DOHH2 (cell line): Measurements from ENCODE around the gene GTF2A1L.
"Not testable (repeated sequence)": the region's sequence is repeated elsewhere in the genome, so short reads cannot be mapped to it uniquely, and the experiment has no call there.

ENCODE experiments used
- H3F3A ChIP-seq: fragments of 200-600 bp; sonication (generic), shearing (Covaris generic); 2 replicates; pipeline ENCODE4 v1.6.0; 2016; ENCODE audit warnings: antibody characterized with exemption, mild to moderate bottlenecking; ENCODE audit not compliant: control insufficient read depth, insufficient read depth
- H3K27ac ChIP-seq: fragments of 200-600 bp; sonication (generic); 2 replicates; pipeline ENCODE4 v1.5.1; 2014; ENCODE audit warnings: low read depth, mild to moderate bottlenecking, low read length, moderate library complexity
- H3K27me3 ChIP-seq: fragments of 200-600 bp; sonication (generic); 2 replicates; pipeline ENCODE4 v1.6.1; 2014; ENCODE audit warnings: mild to moderate bottlenecking, low read length, mixed read lengths; ENCODE audit not compliant: control insufficient read depth
- H3K36me3 ChIP-seq: fragments of 200-600 bp; sonication (generic); 2 replicates; pipeline ENCODE4 v1.6.1; 2014; ENCODE audit warnings: mild to moderate bottlenecking, low read length, moderate library complexity, mixed read lengths; ENCODE audit not compliant: control insufficient read depth
- H3K4me1 ChIP-seq: fragments of 200-600 bp; sonication (generic); 2 replicates; pipeline ENCODE4 v1.6.1; 2014; ENCODE audit warnings: mild to moderate bottlenecking, low read length, mixed read lengths; ENCODE audit not compliant: control insufficient read depth
- H3K4me2 ChIP-seq: fragments of 200-600 bp; sonication (generic); 2 replicates; pipeline ENCODE4 v1.6.0; 2014; ENCODE audit warnings: mild to moderate bottlenecking, low read length, moderate library complexity
- H3K4me3 ChIP-seq: fragments of 200-600 bp; sonication (generic); 2 replicates; pipeline ENCODE4 v1.5.1; 2014; ENCODE audit warnings: mild to moderate bottlenecking, low read length, mixed read lengths
- H3K79me2 ChIP-seq: fragments of 200-600 bp; sonication (generic); 2 replicates; pipeline ENCODE4 v1.6.1; 2014; ENCODE audit warnings: mild to moderate bottlenecking, low read length, mixed read lengths; ENCODE audit not compliant: control insufficient read depth
- H3K9me2 ChIP-seq: fragments of 200-600 bp; sonication (generic); replicated peaks from 2 replicates; pipeline ENCODE4 v1.6.1; 2014; ENCODE audit warnings: mild to moderate bottlenecking, low read length, mixed read lengths; ENCODE audit not compliant: control insufficient read depth
- H3K9me3 ChIP-seq: fragments of 200-600 bp; sonication (generic); 2 replicates; pipeline ENCODE4 v1.6.1; 2014; ENCODE audit warnings: antibody characterized with exemption, low read length, mixed read lengths; ENCODE audit not compliant: control insufficient read depth, insufficient read depth
- H4K20me1 ChIP-seq: fragments of 200-600 bp; sonication (generic); 2 replicates; pipeline ENCODE4 v1.6.0; 2014; ENCODE audit warnings: low read depth, mild to moderate bottlenecking, antibody characterized with exemption, low read length, moderate library complexity; ENCODE audit not compliant: control insufficient read depth, insufficient read depth
- EZH2phosphoT487 ChIP-seq: fragments of 200-600 bp; sonication (generic); IDR thresholded peaks from 2 replicates; pipeline ENCODE4 v1.6.1; 2017; ENCODE audit warnings: borderline replicate concordance, mild to moderate bottlenecking, antibody characterized with exemption, low read length, moderate library complexity, mixed read lengths
- TF ChIP-seq, protein P1 (sequence below): fragments of 200-600 bp; sonication (generic); IDR thresholded peaks from one replicate; pipeline ENCODE4 v1.5.1; 2014; ENCODE audit warnings: antibody characterized with exemption, mild to moderate bottlenecking, low read depth, low read length; ENCODE audit not compliant: poor library complexity, severe bottlenecking

The GTF2A1L gene

DNA sequence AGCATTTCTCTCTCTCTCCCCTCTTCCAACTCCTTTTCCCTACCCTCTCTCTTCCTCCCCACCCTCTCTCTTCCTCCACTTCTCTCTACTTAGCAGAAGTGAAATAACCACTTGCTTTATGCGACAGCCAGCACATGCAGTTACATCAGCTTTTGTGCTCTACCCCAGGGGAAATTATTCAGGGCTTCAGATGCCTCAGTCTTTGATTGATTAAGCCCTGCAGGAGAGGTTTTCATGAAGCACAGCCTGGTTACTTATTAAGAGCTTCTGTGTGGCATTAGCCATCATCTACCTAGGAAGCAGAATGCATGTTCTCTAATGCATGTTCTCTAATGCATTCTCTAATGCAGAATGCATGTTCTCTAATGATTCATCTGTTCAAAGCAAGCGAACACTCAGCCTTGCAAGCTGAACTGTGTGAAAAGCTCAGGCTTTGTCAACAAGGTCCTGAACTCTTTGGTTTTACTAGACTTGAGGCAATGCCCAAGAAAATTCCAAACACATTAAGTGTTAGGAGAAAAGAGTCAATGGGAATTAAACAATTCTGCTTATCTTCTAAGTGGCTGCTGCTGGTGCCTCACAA, 81.8 kb downstream of the GTF2A1L start:
- Histone ChIP-seq H3K4me3 (no peak overlapping the region), H3F3A (no peaks in the 10 kb centered on the region), H3K79me2 (no peaks in the 10 kb centered on the region), H3K9me3 (no peaks in the 10 kb centered on the region), H3K4me1 (no peaks in the 10 kb centered on the region), H3K9me2 (no peaks in the 10 kb centered on the region), H3K27ac (no peak overlapping the region), H4K20me1 (no peaks in the 10 kb centered on the region), H3K4me2 (no peak overlapping the region), H3K27me3 (no peaks in the 10 kb centered on the region), H3K36me3 (no peaks in the 10 kb centered on the region)
- TF ChIP-seq, protein P1, sequence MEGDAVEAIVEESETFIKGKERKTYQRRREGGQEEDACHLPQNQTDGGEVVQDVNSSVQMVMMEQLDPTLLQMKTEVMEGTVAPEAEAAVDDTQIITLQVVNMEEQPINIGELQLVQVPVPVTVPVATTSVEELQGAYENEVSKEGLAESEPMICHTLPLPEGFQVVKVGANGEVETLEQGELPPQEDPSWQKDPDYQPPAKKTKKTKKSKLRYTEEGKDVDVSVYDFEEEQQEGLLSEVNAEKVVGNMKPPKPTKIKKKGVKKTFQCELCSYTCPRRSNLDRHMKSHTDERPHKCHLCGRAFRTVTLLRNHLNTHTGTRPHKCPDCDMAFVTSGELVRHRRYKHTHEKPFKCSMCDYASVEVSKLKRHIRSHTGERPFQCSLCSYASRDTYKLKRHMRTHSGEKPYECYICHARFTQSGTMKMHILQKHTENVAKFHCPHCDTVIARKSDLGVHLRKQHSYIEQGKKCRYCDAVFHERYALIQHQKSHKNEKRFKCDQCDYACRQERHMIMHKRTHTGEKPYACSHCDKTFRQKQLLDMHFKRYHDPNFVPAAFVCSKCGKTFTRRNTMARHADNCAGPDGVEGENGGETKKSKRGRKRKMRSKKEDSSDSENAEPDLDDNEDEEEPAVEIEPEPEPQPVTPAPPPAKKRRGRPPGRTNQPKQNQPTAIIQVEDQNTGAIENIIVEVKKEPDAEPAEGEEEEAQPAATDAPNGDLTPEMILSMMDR, result no peak
- TF ChIP-seq EZH2phosphoT487, result no peak

DNA sequence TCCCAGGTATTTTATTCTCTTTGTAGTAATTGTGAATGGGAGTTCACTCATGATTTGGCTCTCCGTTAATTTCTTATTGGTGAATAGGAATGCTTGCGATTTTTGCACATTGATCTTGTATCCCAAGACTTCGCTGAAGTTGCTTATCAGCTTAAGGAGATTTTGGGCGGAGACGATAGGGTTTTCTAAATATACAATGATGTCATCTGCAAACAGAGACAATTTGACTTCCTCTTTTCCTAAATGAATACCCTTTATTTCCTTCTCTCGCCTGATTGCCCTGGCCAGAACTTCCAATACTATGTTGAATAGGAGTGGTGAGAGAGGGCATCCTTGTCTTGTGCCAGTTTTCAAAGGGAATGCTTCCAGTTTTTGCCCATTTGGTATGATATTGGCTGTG, 86.0 kb downstream of the GTF2A1L start:
- not testable (repeated sequence) for H3K4me3 ChIP-seq, H3K9me2 ChIP-seq, H3K79me2 ChIP-seq, H3K4me2 ChIP-seq, H3F3A ChIP-seq, H3K9me3 ChIP-seq, H3K27ac ChIP-seq, H3K36me3 ChIP-seq, H3K4me1 ChIP-seq, H4K20me1 ChIP-seq, H3K27me3 ChIP-seq

DNA sequence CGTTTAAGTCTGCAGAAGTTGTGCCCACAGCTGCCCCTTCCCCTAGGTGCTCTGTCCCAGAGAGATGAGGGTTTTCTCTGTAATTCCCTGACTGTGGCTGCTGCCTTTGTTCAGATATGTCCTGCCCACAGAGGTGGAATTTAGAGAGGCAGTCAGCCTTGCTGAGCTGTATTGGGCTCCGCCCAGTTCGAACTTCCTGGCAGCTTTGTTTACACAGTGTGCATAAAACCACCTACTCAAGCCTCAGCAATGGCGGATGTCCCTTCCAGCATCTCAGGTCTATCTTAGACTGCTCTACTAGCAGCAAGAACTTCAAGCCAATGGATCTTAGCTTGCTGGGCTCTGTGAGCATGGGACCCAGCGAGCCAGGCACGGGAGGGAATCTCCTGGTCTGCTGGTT, 89.8 kb downstream of the GTF2A1L start:
- no peak for TF ChIP-seq EZH2phosphoT487
- TF ChIP-seq, protein P1, result no peak
- Histone ChIP-seq H3K36me3 (no peaks in the 10 kb centered on the region), H3K27me3 (no peaks in the 10 kb centered on the region), H3K4me1 (no peaks in the 10 kb centered on the region), H3K4me2 (no peak overlapping the region), H4K20me1 (no peaks in the 10 kb centered on the region), H3K27ac (no peak overlapping the region), H3K9me2 (no peaks in the 10 kb centered on the region), H3K4me3 (no peak overlapping the region), H3F3A (no peaks in the 10 kb centered on the region), H3K79me2 (no peaks in the 10 kb centered on the region), H3K9me3 (no peaks in the 10 kb centered on the region)

DNA sequence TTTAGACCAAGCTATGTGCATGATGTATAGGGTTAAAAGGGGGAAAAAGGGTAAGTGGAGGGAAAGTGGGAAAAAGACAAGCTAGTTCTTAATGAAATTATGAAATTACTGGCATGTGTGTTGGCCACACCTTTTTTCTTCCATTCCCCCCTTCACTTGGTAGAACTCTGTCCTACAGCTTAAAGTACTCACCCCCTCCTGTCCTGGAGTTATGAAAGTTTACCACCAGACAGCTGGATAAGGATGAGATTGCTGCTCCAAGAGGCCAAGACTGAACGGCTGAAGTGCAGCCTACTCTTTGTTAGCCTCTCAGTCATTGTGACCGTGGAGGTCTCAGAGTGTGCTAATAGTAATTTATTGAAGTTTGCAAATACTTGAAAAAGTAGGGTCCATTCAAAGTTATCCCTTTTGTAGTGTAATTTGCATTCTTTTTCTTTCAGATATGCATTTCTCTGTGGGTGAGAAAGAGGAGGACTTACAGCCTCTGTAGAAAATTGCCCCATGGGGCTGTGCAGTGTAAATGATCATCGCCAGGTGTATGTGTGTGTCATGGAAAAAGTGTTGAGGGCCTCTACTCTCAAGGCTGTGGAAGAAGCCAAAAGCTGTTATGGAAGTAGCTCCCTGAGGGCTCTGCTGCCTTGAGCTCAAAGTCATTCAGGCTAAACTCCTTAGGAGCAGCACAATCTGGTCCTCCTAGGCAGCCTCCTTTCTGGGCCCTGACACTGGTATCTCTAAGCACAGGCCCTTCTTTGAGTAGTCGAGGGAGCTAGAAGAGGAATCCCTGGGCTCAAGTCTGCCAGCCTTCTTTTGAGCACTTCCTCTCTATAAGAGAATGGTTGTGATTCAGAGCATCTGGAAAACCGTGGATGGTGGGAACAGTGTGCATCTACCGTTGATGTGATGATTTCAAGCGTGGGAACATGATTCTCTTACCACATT, 91.7 kb downstream of the GTF2A1L start:
- TF ChIP-seq, protein P1, result no peak
- TF ChIP-seq EZH2phosphoT487, result no peak
- Histone ChIP-seq H3K4me2 (no peak overlapping the region), H3K27me3 (no peaks in the 10 kb centered on the region), H3K9me3 (no peaks in the 10 kb centered on the region), H3K4me1 (no peaks in the 10 kb centered on the region), H3F3A (no peaks in the 10 kb centered on the region), H4K20me1 (no peaks in the 10 kb centered on the region), H3K9me2 (no peaks in the 10 kb centered on the region), H3K27ac (no peak overlapping the region), H3K4me3 (no peak overlapping the region), H3K79me2 (no peaks in the 10 kb centered on the region), H3K36me3 (no peaks in the 10 kb centered on the region)
